ENCODE data around the gene CA10.

CA10 gene

DNA sequence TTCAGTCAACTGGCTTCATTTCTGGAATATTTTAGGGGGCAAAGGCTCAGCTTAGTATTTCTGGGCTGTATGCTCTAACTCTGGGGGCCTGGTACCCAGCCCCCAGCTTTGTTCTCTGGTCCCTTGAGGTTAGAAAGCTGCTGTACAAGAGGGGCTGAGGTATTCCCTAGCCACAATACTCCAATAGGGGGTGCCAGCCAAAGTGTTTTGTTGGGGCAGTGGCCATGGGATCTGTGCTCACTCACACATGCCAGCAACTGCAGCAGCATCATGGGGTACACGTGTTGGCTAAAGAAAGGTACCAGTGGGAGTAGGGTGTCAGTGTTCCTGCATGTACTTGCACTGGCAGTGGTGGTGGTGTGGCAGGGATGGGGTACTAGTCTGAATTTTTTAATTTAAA lies 257.3 kb downstream of the CA10 start:
- TF ChIP-seq, protein P1, sequence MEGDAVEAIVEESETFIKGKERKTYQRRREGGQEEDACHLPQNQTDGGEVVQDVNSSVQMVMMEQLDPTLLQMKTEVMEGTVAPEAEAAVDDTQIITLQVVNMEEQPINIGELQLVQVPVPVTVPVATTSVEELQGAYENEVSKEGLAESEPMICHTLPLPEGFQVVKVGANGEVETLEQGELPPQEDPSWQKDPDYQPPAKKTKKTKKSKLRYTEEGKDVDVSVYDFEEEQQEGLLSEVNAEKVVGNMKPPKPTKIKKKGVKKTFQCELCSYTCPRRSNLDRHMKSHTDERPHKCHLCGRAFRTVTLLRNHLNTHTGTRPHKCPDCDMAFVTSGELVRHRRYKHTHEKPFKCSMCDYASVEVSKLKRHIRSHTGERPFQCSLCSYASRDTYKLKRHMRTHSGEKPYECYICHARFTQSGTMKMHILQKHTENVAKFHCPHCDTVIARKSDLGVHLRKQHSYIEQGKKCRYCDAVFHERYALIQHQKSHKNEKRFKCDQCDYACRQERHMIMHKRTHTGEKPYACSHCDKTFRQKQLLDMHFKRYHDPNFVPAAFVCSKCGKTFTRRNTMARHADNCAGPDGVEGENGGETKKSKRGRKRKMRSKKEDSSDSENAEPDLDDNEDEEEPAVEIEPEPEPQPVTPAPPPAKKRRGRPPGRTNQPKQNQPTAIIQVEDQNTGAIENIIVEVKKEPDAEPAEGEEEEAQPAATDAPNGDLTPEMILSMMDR (IDR thresholded peaks at IDR 0.05; ENCODE audit: low read depth, low read length, poor library complexity, severe bottlenecking): no peak
- TF ChIP-seq EZH2phosphoT487 (IDR thresholded peaks at IDR 0.05; ENCODE audit: borderline replicate concordance, low read length): no peak
- H3K79me2 ChIP-seq (ENCODE audit: control insufficient read depth, low read length): no peaks in the 10 kb centered on the region
- H3K9me2 ChIP-seq (replicated peaks; ENCODE audit: control insufficient read depth, low read length): no peaks in the 10 kb centered on the region
- H3F3A ChIP-seq (ENCODE audit: control insufficient read depth, insufficient read depth): no peaks in the 10 kb centered on the region
- H3K9me3 ChIP-seq (ENCODE audit: control insufficient read depth, insufficient read depth, low read length): no peaks in the 10 kb centered on the region
- no peaks in the 10 kb centered on the region for H3K27me3 ChIP-seq (ENCODE audit: control insufficient read depth, low read length)
- H3K4me1 ChIP-seq (ENCODE audit: control insufficient read depth, low read length): no peaks in the 10 kb centered on the region
- H3K4me3 ChIP-seq (ENCODE audit: low read length): no peak overlapping the region
- H4K20me1 ChIP-seq (ENCODE audit: control insufficient read depth, insufficient read depth, low read depth, low read length): no peaks in the 10 kb centered on the region
- no peak overlapping the region for H3K27ac ChIP-seq (ENCODE audit: low read depth, low read length)
- H3K36me3 ChIP-seq (ENCODE audit: control insufficient read depth, low read length): no peaks in the 10 kb centered on the region
- no peak overlapping the region for H3K4me2 ChIP-seq (ENCODE audit: low read length)

DNA sequence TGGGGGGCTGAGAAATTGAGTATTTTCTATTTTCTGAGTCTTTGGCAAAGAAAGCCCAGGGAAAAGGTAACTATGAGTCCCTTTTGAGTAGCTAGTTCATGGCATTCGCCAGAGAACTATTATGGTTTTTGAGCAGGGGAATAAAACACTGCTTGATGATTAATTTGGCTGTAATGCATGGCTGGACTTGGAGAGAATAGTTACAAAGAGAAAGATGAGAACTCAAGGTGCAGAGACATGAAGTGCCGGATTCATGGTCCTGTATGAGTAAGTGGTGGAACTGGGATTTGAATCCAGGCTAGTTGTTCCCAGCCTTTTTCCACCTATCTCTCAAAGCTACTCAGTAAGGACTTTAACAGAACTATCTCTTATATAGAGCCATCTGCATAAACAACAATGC lies 266.6 kb downstream of the CA10 start:
- no peaks in the 10 kb centered on the region for H3K9me3 ChIP-seq (ENCODE audit: control insufficient read depth, insufficient read depth, low read length)
- H3K27me3 ChIP-seq (ENCODE audit: control insufficient read depth, low read length): no peaks in the 10 kb centered on the region
- H3K79me2 ChIP-seq (ENCODE audit: control insufficient read depth, low read length): no peaks in the 10 kb centered on the region
- no peak overlapping the region for H3K27ac ChIP-seq (ENCODE audit: low read depth, low read length)
- H3K4me1 ChIP-seq (ENCODE audit: control insufficient read depth, low read length): no peaks in the 10 kb centered on the region
- H3K9me2 ChIP-seq (replicated peaks; ENCODE audit: control insufficient read depth, low read length): no peaks in the 10 kb centered on the region
- H3K4me2 ChIP-seq (ENCODE audit: low read length): no peak overlapping the region
- no peaks in the 10 kb centered on the region for H4K20me1 ChIP-seq (ENCODE audit: control insufficient read depth, insufficient read depth, low read depth, low read length)
- H3F3A ChIP-seq (ENCODE audit: control insufficient read depth, insufficient read depth): no peaks in the 10 kb centered on the region
- no peaks in the 10 kb centered on the region for H3K36me3 ChIP-seq (ENCODE audit: control insufficient read depth, low read length)
- no peak overlapping the region for H3K4me3 ChIP-seq (ENCODE audit: low read length)
- TF ChIP-seq, protein P1 (IDR thresholded peaks at IDR 0.05; ENCODE audit: low read depth, low read length, poor library complexity, severe bottlenecking): no peak
- TF ChIP-seq EZH2phosphoT487 (IDR thresholded peaks at IDR 0.05; ENCODE audit: borderline replicate concordance, low read length): no peak

DNA sequence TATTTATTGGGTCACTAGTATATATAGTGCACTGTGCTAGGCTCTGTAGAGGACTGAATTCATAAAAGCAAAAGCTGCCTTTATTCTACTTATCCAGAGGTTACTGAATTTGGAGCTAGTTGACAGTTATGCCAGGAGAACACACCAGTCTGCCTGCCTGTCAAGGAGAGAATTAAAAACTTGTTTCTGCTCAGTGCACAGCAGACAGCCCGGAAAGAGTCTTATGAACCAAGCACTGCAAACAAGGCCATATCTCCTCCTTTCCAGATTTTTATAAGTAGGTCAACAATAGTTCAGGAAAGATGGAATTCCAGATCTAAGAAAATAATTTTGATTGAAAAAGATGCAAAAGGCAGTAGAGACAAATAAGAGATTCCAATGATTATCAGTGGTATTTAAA lies 267.8 kb downstream of the CA10 start:
- no peaks in the 10 kb centered on the region for H4K20me1 ChIP-seq (ENCODE audit: control insufficient read depth, insufficient read depth, low read depth, low read length)
- no peak for TF ChIP-seq EZH2phosphoT487 (IDR thresholded peaks at IDR 0.05; ENCODE audit: borderline replicate concordance, low read length)
- TF ChIP-seq, protein P1 (IDR thresholded peaks at IDR 0.05; ENCODE audit: low read depth, low read length, poor library complexity, severe bottlenecking): no peak
- no peak overlapping the region for H3K4me2 ChIP-seq (ENCODE audit: low read length)
- no peaks in the 10 kb centered on the region for H3K27me3 ChIP-seq (ENCODE audit: control insufficient read depth, low read length)
- H3K4me1 ChIP-seq (ENCODE audit: control insufficient read depth, low read length): no peaks in the 10 kb centered on the region
- H3K4me3 ChIP-seq (ENCODE audit: low read length): no peak overlapping the region
- H3K36me3 ChIP-seq (ENCODE audit: control insufficient read depth, low read length): no peaks in the 10 kb centered on the region
- H3F3A ChIP-seq (ENCODE audit: control insufficient read depth, insufficient read depth): no peaks in the 10 kb centered on the region
- no peaks in the 10 kb centered on the region for H3K9me3 ChIP-seq (ENCODE audit: control insufficient read depth, insufficient read depth, low read length)
- H3K9me2 ChIP-seq (replicated peaks; ENCODE audit: control insufficient read depth, low read length): no peaks in the 10 kb centered on the region
- no peak overlapping the region for H3K27ac ChIP-seq (ENCODE audit: low read depth, low read length)
- no peaks in the 10 kb centered on the region for H3K79me2 ChIP-seq (ENCODE audit: control insufficient read depth, low read length)

DNA sequence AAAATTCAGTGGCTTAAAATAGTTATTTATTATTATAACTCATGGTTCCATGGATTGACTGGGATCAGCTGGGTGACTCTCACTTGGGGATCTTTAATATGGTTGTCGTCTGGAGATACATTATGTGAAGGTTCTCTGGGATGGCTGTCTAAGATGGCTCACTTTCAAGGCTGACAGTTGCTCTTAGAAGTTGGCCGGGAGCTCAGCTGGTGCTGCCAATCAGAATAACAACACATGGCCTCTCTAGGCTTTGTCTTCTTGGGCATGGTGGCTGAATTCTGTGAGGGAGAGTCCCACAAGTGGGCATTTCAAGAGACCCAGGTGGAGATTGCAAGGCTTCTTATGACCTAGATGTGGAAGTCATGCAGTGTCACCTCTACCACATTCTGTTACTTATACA lies 269.7 kb downstream of the CA10 start:
- no peaks in the 10 kb centered on the region for H3F3A ChIP-seq (ENCODE audit: control insufficient read depth, insufficient read depth)
- H3K4me1 ChIP-seq (ENCODE audit: control insufficient read depth, low read length): no peaks in the 10 kb centered on the region
- no peak overlapping the region for H3K27ac ChIP-seq (ENCODE audit: low read depth, low read length)
- H3K36me3 ChIP-seq (ENCODE audit: control insufficient read depth, low read length): no peaks in the 10 kb centered on the region
- no peak overlapping the region for H3K4me3 ChIP-seq (ENCODE audit: low read length)
- no peaks in the 10 kb centered on the region for H4K20me1 ChIP-seq (ENCODE audit: control insufficient read depth, insufficient read depth, low read depth, low read length)
- no peaks in the 10 kb centered on the region for H3K9me2 ChIP-seq (replicated peaks; ENCODE audit: control insufficient read depth, low read length)
- H3K4me2 ChIP-seq (ENCODE audit: low read length): no peak overlapping the region
- TF ChIP-seq EZH2phosphoT487 (IDR thresholded peaks at IDR 0.05; ENCODE audit: borderline replicate concordance, low read length): no peak
- TF ChIP-seq, protein P1 (IDR thresholded peaks at IDR 0.05; ENCODE audit: low read depth, low read length, poor library complexity, severe bottlenecking): no peak
- no peaks in the 10 kb centered on the region for H3K9me3 ChIP-seq (ENCODE audit: control insufficient read depth, insufficient read depth, low read length)
- H3K27me3 ChIP-seq (ENCODE audit: control insufficient read depth, low read length): no peaks in the 10 kb centered on the region
- no peaks in the 10 kb centered on the region for H3K79me2 ChIP-seq (ENCODE audit: control insufficient read depth, low read length)

Measured in DOHH2 (cell line).